ENCODE data around the gene PHF2.
A peak's percentile ranks its signal among the peaks of the same experiment; 100 is the strongest.

Gene PHF2

DNA sequence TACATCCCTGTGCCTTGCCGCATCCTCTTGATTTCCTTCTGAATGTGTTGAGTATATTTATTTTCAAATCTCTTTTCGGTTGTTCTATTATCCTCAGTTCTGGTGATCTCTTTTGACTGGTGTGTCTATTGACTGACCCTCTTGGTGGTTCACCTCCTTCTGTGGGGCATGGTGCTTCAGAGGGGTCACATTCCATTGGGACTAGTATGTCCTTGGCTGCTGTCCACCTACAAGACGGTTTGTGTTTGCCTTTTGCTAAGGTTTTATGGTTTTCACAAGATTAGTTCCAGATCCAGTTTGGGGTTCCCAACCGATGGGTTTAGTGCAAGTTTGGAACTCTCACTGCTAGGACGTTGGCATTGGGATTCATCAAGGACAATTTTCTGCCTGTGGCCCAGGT lies 66.6 kb downstream of the PHF2 start:
- no peak overlapping the region for H3K4me3 ChIP-seq (replicated peaks; ENCODE audit: low read depth, low read length)
- DNase-seq (ENCODE audit: low read depth): peak; percentile 51
- no peak for TF ChIP-seq CTCF (IDR thresholded peaks at IDR 0.05; ENCODE audit: low read length, missing control alignments)

DNA sequence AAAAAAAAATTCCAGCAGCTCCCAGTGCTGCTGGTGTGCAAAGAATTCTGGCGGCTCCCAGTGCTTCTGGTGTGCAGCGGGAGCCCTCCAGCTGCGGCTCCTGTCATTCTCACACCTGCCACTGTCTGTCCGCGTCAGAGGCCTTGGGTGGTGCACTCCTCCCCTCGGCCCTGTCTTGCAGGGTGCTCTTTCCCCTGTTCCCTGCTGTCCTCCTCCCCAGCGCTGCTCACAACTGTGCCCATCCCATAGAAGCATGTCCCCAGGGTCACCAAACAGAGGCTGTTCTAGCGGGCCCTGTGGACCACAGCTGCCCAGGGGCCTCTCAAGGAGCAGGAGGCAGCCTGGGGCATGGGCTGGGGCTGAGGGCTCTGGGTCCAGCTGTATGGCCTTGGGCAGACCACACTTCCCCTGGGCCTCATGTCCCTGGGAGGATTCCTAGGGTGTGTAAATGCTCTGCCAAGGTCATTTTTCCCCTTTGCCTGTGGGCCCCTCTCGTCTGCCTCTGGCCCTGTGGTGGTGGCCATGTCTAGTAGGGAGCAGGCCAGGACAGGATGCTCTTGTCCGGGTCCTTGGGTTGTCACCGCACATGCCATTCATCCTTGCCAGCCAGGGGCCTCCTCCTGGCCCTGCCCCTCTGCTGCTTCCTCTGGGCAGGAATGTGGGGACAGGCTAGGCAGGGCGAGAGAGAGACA lies 68.2 kb downstream of the PHF2 start:
- no peak for TF ChIP-seq CTCF (IDR thresholded peaks at IDR 0.05; ENCODE audit: low read length, missing control alignments)
- no peak for DNase-seq (ENCODE audit: low read depth)

DNA sequence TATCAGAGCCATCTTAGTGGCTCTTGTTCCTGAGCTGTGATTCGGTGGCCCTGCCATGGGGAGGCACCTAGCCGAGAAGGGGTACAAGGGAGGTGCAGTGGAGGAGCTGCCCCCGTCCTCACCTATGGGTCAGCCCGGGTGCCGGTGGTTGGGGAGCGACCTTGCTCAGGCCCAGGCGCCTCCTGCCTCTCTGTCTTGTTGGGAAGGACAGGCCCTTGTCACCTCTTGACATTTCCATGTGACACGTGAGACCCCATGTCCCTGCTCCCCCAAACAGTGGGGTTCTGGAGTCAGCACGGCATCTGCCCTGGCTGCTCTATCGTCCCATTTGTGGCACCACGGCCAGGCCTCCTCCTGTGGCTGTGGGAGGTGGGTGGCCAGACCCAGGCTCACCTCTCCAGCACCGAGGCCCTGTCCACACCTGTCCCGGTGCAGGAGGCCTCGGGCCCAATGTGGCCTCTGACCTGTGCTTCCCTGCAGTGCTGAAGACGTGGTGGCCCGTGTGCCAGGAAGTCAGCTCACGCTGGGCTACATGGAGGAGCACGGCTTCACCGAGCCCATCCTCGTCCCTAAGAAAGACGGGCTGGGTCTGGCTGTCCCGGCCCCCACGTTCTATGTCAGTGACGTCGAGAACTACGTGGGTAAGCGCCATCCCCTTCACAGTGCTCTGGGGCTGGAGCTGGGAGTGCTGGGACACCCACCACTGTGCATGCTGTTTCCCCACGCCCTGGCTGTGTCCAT lies 68.9 kb downstream of the PHF2 start:
- no peak for TF ChIP-seq CTCF (IDR thresholded peaks at IDR 0.05; ENCODE audit: low read length, missing control alignments)
- DNase-seq (ENCODE audit: low read depth): no peak

More for the DNA sequence above, 68.2 kb downstream of the PHF2 start:
- H3K4me3 ChIP-seq (replicated peaks; ENCODE audit: low read depth, low read length): no peak overlapping the region

DNA sequence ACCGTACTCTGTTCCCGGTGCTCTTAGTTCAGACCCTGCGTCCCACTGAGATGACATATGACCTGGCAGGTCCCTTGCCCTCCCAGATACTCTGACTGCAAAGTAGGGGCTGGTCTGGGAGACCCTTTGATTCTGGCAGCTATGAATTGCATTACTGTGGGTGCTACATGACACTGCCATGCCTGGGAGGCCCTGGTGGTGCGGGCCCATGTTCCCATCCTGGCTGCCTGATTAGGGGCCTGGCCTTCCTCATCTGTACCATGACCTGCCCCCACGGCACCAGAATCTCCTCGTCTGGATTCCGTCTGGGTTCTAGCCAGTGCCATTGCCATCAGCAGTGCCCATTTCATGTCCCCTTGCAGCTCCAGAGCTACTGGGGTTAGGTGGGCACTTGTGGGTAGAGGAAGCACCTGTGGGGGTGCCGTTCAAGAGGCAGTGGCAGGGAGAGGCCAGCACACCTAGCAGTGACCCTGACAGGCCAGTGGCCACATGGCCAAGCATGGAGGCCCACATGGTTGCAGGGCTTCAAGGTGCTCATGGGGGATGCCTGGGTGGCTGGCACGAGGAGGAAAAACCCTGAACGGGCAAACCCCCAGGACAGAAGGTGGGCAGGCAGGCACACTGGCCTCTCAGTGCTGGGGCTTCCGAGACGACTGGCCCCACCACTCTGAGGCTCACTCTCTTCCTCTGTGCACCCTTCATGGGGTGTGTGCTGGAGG lies 69.7 kb downstream of the PHF2 start:
- no peak for DNase-seq (ENCODE audit: low read depth)
- H3K4me3 ChIP-seq (replicated peaks; ENCODE audit: low read depth, low read length): no peak overlapping the region
- TF ChIP-seq CTCF (IDR thresholded peaks at IDR 0.05; ENCODE audit: low read length, missing control alignments): no peak

More for the DNA sequence above, 68.9 kb downstream of the PHF2 start:
- H3K4me3 ChIP-seq (replicated peaks; ENCODE audit: low read depth, low read length): no peak overlapping the region

- H3K4me3 ChIP-seq (replicated peaks; ENCODE audit: low read depth, low read length): no peak overlapping the region
- TF ChIP-seq CTCF (IDR thresholded peaks at IDR 0.05; ENCODE audit: low read length, missing control alignments): no peak
- no peak for DNase-seq (ENCODE audit: low read depth)
Observed at GRCh38 chr9:93646640-93647178, 70.3 kb downstream of the PHF2 start.

DNA sequence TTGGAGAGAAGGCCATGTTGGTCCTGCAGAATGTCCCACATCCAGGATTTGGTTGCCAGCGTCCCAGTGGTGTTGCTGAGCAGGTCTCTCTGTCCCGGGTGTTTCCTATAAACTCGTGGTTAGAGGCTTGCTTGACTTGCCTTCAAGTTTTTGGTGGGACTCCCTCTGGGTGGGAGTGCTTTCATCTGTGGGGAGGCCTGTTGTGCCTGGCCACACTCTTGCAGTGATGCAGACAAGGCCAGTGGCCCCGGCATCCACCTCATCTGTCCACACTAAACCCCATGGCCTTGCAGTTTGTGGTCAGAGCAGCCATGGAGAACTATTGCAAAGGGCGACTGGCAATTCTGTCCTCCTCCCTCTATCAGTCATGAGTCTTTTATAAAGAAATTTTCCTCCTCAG lies 71.8 kb downstream of the PHF2 start:
- H3K4me3 ChIP-seq (replicated peaks; ENCODE audit: low read depth, low read length): no peak overlapping the region
- no peak for TF ChIP-seq CTCF (IDR thresholded peaks at IDR 0.05; ENCODE audit: low read length, missing control alignments)
- no peak for DNase-seq (ENCODE audit: low read depth)

All from fibroblast of pulmonary artery (primary cell).